ACC112 (cell line): ENCODE measurements around the gene MTF1.
A peak's percentile ranks its signal among the peaks of the same experiment; 100 is the strongest.

Source experiments
- H2AFZ ChIP-seq: fragments of 200-600 bp; sonication (generic); one replicate; pipeline ENCODE4 v1.6.0; 2017; ENCODE audit warnings: antibody characterized with exemption, low read length; ENCODE audit not compliant: unreplicated experiment
- H3K27ac ChIP-seq: fragments of 200-600 bp; sonication (generic); 2 replicates; pipeline ENCODE4 v1.5.1; 2014; ENCODE audit warnings: low read depth, mild to moderate bottlenecking, antibody characterized with exemption, low read length, moderate library complexity
- H3K27me3 ChIP-seq: fragments of 200-600 bp; sonication (generic); 2 replicates; pipeline ENCODE4 v1.6.1; 2014; ENCODE audit warnings: mild to moderate bottlenecking, antibody characterized with exemption, low read length, moderate library complexity, mixed read lengths; ENCODE audit not compliant: insufficient read depth
- H3K36me3 ChIP-seq: fragments of 200-600 bp; sonication (generic); 2 replicates; pipeline ENCODE4 v1.6.1; 2016; ENCODE audit warnings: mild to moderate bottlenecking, antibody characterized with exemption, low read length, moderate library complexity, mixed read lengths; ENCODE audit not compliant: insufficient read depth
- H3K4me1 ChIP-seq: fragments of 200-600 bp; sonication (generic); one replicate; pipeline ENCODE4 v1.6.1; 2016; ENCODE audit warnings: low read length, mixed read lengths; ENCODE audit not compliant: insufficient read depth, unreplicated experiment, control insufficient read depth
- H3K4me3 ChIP-seq: fragments of 200-600 bp; sonication (generic); 2 replicates; pipeline ENCODE4 v1.5.1; 2014; ENCODE audit warnings: mild to moderate bottlenecking, low read depth, low read length
- H3K79me2 ChIP-seq: fragments of 200-600 bp; sonication (generic); one replicate; pipeline ENCODE4 v1.6.0; 2016; ENCODE audit warnings: low read length; ENCODE audit not compliant: control insufficient read depth, unreplicated experiment, insufficient read depth

Gene MTF1

DNA sequence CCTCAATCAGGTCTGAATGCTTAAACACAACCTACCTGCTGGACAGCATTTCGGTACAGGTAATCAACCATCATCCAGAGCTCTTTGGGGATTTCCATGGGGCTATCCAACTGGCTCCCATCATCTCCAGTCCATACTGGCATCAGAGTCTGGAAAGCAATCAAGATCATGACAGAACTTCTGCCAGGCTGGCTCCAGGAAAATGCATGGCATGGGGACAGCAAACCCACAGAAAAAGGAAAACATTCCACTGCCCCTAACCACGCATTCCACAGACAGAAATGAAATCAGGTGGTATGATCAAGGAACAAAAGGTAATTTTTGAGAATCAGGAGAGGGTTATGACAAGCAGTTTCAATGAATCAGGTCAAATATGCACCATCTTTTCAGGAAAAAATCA, 9.1 kb upstream of the MTF1 start:
- Histone ChIP-seq H3K27ac (no peak overlapping the region), H3K36me3 (peaks cover 11% of the 10 kb centered on the region; the same call in 1 of the 2 replicates), H3K4me1 (peaks cover 11% of the 10 kb centered on the region), H3K79me2 (no peaks in the 10 kb centered on the region), H3K4me3 (no peak overlapping the region), H3K27me3 (no peaks in the 10 kb centered on the region), H2AFZ (no peak overlapping the region)

DNA sequence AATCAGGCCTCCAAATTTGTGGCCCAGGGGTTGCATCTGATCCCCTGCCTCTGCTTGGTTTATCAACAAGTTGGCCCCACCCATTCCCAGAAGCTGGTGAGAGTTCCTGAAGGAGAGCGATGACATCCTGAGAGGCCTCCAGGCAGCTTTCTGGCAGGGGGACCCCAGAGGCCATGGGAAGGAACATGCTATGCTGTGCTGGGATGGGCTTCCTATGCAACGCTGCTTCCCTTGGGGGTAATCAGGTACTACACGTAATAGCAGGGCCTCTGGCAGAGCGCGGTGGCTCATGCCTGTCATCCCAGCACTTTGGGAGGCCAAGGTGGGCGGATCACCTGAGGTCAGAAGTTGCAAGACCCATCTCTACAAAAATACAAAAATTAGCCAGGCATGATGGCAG, 8.4 kb upstream of the MTF1 start:
- H3K4me1 ChIP-seq, result peaks cover 11% of the 10 kb centered on the region
- H3K27me3 ChIP-seq, result no peaks in the 10 kb centered on the region
- H3K4me3 ChIP-seq, result no peak overlapping the region
- peaks cover 7% of the 10 kb centered on the region; the same call in 1 of the 2 replicates for H3K36me3 ChIP-seq
- H3K79me2 ChIP-seq, result no peaks in the 10 kb centered on the region
- H2AFZ ChIP-seq, result no peak overlapping the region
- H3K27ac ChIP-seq, result no peak overlapping the region

DNA sequence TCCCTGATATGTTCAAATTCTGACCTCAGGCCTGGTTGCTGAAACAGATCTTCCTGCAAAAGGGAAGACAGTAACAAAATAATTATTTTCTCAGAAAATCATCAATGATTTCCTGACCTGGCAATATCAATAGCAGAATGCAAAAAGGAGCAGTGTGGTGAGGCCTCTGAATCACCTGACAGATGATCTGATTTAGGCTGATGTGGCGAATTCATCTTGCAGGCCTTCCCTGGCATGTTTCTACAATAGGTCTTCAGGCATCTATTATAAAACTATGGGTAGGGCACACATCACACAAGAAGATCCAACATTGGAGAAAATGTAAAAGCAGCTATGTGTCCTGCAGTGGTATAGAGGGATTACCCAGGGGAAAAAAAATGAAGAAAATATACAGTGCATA, 7.1 kb upstream of the MTF1 start:
- no peaks in the 10 kb centered on the region for H3K27me3 ChIP-seq
- H3K4me3 ChIP-seq, result no peak overlapping the region
- H3K4me1 ChIP-seq, result peaks cover 16% of the 10 kb centered on the region
- no peak overlapping the region for H2AFZ ChIP-seq
- H3K27ac ChIP-seq, result no peak overlapping the region
- peaks cover 7% of the 10 kb centered on the region; the same call in 1 of the 2 replicates for H3K36me3 ChIP-seq
- no peaks in the 10 kb centered on the region for H3K79me2 ChIP-seq

DNA sequence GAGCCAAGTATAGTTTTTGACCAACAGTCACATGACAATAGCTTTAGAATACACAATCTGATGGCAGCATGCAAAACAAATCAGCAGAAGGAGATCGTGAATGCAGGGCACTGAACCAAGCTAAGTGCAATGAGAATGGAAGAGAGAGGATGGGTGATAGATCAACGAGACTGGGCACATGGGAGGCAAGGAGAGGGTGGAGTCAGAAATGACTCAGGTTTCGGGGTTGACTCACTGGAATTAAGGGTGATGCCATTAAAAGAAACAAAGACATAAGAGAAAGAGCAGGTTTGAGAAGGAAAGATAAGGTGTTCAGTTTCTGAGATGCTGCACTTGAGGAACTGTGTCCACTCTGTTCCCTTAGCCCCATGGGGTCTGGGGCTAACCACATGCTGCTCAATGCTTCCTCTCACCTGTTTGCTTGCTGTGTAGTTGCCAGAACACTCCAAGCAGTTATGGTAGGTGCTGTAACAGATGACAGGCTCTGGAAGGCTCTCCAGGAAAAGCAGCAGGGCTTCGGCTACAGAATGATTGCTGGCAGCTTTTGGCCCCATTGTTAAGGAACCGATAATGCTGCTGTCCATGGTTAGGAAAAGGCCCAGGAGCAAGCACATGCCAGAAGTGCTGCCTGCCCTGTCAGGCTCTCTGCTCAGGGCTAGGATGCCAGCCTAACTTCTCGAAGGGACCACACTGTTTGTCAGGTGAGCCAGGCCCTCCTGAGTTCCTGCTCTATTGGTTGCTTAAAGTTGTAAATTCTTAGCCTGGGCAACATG, 6.1 kb upstream of the MTF1 start:
- H3K79me2 ChIP-seq, result no peaks in the 10 kb centered on the region
- peak overlapping the region; percentile 69 for H3K27ac ChIP-seq
- H3K4me3 ChIP-seq, result no peak overlapping the region
- peaks cover 7% of the 10 kb centered on the region; the same call in 1 of the 2 replicates for H3K36me3 ChIP-seq
- H3K27me3 ChIP-seq, result no peaks in the 10 kb centered on the region
- H2AFZ ChIP-seq, result no peak overlapping the region
- peaks cover 16% of the 10 kb centered on the region for H3K4me1 ChIP-seq

DNA sequence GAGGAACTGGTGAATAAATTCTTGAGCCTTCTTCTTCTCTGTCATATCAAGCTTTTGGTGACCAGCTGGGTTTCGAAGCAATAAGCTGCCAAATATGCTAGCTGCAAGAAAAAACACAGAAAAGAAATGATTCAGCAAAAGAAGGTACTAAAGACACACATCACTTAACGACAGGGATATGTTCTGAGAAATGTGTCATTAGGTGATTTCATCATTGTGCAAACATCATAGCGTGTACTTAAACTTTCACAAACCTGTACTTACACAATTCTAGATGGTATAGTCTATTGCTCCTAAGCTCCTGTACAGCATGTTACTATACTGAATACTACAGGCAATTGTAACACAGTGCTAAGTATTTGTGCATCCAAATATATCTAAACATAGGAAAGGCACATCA, 2.9 kb upstream of the MTF1 start:
- peaks cover 4% of the 10 kb centered on the region; the same call in 1 of the 2 replicates for H3K36me3 ChIP-seq
- H3K27ac ChIP-seq, result peak overlapping the region; percentile 60

DNA sequence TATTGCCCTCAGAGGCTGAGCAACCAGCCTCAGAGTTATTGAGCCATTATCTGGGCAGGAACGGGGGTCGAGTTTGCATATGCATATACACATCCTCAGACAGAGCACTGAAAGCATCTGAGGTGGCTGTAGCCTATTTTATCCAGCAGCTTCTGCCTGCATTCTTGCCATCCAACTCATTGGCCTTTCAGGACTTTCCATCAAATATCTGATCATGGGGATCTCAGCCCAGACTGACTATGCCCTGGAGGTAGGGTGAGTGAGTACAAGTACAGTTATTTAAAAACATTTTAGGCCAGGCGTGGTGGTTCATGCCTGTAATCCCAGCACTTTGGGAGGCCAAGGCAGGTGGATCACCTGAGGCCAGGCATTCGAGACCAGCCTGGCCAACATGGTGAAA, 1.8 kb upstream of the MTF1 start:
- Histone ChIP-seq H2AFZ (no peak overlapping the region), H3K79me2 (peaks cover 27% of the 10 kb centered on the region), H3K4me3 (no peak overlapping the region), H3K36me3 (peaks cover 12% of the 10 kb centered on the region; the same call in 1 of the 2 replicates), H3K27me3 (no peaks in the 10 kb centered on the region), H3K27ac (no peak overlapping the region), H3K4me1 (peaks cover 27% of the 10 kb centered on the region)

More for the DNA sequence above, 2.9 kb upstream of the MTF1 start:
- Histone ChIP-seq H3K4me1 (peaks cover 27% of the 10 kb centered on the region), H2AFZ (no peak overlapping the region), H3K4me3 (no peak overlapping the region), H3K79me2 (peaks cover 19% of the 10 kb centered on the region), H3K27me3 (no peaks in the 10 kb centered on the region)

DNA sequence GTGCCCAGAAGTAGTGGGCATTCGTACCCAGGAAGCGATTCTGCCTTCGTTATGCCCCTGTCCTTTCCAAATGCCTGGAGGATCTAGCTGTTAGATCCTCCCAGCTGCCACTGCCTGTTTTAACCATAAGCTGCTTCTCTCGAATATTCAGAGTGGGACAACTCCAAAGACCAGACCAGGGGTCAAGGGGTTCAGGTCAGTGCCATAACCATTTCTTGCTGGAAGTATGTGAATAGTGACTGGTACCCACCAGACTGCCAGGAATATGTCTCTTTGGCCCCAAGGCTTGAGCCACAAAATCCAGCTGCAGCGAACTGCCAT, 914 bp upstream of the MTF1 start:
- H2AFZ ChIP-seq, result no peak overlapping the region
- H3K27ac ChIP-seq, result no peak overlapping the region
- H3K79me2 ChIP-seq, result peaks cover 29% of the 10 kb centered on the region
- H3K27me3 ChIP-seq, result no peaks in the 10 kb centered on the region
- H3K4me1 ChIP-seq, result peaks cover 20% of the 10 kb centered on the region
- peak overlapping the region; percentile 93 for H3K4me3 ChIP-seq
- H3K36me3 ChIP-seq, result peaks cover 12% of the 10 kb centered on the region; the same call in 1 of the 2 replicates

DNA sequence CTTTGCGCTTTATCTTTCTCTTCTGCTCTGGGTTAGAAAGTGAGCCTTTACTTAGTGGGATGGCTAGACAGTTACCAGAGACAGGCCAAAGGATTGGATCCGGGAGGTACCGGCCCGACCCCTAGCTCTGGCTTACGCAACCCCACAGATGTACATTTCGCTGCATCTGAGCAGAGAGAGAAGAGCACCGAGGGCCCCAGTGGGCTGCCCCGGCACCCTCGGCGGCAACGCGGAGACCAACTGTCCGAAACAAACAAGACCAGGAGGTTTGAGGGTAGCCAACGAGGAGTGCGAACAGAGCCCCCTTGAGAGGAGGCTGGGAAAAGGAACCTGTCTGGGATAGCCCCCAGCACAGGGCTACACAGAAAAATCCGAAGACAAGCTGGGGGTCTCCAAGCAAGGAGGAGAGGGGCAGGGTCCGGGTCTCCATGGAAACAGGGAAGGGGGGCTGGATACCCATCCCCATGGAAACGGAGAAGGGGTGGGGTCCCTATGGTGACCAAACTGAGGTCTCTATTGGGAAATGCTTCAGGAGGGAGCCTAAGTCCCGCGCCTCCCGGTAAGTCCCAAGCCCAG, 373 bp downstream of the MTF1 start:
- Histone ChIP-seq H3K27me3 (no peaks in the 10 kb centered on the region), H3K36me3 (peaks cover 9% of the 10 kb centered on the region; the same call in 1 of the 2 replicates), H3K4me3 (peak overlapping the region; percentile 93), H3K4me1 (peaks cover 16% of the 10 kb centered on the region), H3K79me2 (peaks cover 30% of the 10 kb centered on the region), H3K27ac (peak overlapping the region; percentile 70), H2AFZ (peak overlapping the region; percentile 78)

DNA sequence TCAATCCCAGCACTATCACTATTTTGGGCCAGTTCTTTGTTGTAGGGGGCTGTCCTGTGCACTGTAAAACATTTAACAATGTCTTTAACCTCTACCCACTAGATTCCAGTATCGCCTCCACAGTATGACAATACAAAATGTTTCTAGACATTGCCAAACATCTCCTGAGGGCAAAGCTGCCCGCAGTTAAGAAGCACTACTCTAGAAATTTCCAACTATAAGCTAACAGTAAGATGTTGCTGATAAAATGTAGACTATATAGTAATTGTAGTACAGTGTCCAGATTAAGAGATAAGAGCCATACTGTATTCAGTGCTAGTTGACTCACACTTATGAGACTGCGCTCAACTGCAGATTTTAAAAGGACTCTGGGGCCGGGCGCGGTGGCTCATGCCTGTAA, 5.0 kb downstream of the MTF1 start:
- Histone ChIP-seq H3K79me2 (peaks cover 59% of the 10 kb centered on the region), H3K36me3 (peaks cover 15% of the 10 kb centered on the region; the same call in 1 of the 2 replicates)

DNA sequence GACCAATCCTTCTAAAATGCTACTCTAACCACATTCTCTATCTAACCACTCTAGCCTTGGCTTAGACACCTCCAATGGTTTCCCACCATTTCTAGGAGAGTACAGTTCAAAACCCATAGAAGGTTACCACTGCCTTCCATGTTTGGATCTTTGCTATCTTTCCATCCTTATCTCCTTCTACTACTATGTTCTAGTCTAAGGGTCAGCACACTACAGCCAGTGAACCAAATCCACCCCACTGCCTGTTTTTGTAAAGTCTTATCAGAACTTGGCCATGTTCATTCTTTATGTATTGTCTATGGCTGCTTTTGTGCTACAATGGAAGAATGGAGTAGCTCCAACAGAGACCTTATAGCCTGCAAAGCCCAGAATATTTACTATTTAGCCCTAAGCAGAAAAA, 6.2 kb downstream of the MTF1 start:
- Histone ChIP-seq H3K79me2 (peaks cover 58% of the 10 kb centered on the region), H3K27ac (no peak overlapping the region), H3K4me3 (no peak overlapping the region), H3K4me1 (peaks cover 25% of the 10 kb centered on the region), H3K36me3 (peaks cover 15% of the 10 kb centered on the region; the same call in 1 of the 2 replicates), H2AFZ (no peak overlapping the region), H3K27me3 (no peaks in the 10 kb centered on the region)

More for the DNA sequence above, 5.0 kb downstream of the MTF1 start:
- Histone ChIP-seq H2AFZ (no peak overlapping the region), H3K4me1 (peaks cover 29% of the 10 kb centered on the region), H3K4me3 (no peak overlapping the region), H3K27ac (no peak overlapping the region), H3K27me3 (no peaks in the 10 kb centered on the region)

DNA sequence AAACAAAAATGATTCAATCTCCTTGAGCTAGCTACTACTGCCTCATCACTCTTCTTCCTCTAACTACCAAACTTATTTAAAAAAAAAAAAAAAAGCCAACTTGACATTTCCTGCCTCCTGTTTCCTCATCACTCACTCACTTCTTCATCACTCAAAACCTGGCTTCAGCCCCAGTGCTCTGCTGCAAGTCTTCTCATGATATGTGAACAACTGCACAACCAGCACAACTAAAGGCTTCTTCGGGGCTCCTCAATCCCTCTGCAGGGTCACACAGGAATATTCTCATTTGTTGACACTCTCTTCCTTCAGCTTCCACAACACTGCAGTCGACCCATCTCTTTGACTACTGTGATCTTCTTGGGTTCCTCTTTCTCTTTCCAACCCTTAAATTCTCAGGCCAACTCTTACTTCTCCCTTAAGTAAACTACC, 7.6 kb downstream of the MTF1 start:
- Histone ChIP-seq H3K27ac (no peak overlapping the region), H3K27me3 (no peaks in the 10 kb centered on the region), H3K79me2 (peaks cover 60% of the 10 kb centered on the region), H3K4me3 (no peak overlapping the region), H3K4me1 (peaks cover 27% of the 10 kb centered on the region), H2AFZ (no peak overlapping the region), H3K36me3 (peaks cover 8% of the 10 kb centered on the region; the same call in 1 of the 2 replicates)
